DND-41 (cell line): ENCODE measurements around the gene SLC8A3.

Experiments
- EZH2 ChIP-seq: IDR thresholded peaks from 3 replicates; pipeline ENCODE4 v1.6.1; 2012; ENCODE audit warnings: borderline replicate concordance, low read depth, mild to moderate bottlenecking, moderate library complexity, low read length, inconsistent platforms; ENCODE audit not compliant: severe bottlenecking
- TF ChIP-seq, protein P1 (sequence below): IDR thresholded peaks from 2 replicates; pipeline ENCODE4 v1.5.1; 2012; ENCODE audit warnings: borderline replicate concordance, low read length, moderate library complexity, mild to moderate bottlenecking; ENCODE audit not compliant: poor library complexity, severe bottlenecking; ENCODE audit errors: extremely low read depth

DNA sequence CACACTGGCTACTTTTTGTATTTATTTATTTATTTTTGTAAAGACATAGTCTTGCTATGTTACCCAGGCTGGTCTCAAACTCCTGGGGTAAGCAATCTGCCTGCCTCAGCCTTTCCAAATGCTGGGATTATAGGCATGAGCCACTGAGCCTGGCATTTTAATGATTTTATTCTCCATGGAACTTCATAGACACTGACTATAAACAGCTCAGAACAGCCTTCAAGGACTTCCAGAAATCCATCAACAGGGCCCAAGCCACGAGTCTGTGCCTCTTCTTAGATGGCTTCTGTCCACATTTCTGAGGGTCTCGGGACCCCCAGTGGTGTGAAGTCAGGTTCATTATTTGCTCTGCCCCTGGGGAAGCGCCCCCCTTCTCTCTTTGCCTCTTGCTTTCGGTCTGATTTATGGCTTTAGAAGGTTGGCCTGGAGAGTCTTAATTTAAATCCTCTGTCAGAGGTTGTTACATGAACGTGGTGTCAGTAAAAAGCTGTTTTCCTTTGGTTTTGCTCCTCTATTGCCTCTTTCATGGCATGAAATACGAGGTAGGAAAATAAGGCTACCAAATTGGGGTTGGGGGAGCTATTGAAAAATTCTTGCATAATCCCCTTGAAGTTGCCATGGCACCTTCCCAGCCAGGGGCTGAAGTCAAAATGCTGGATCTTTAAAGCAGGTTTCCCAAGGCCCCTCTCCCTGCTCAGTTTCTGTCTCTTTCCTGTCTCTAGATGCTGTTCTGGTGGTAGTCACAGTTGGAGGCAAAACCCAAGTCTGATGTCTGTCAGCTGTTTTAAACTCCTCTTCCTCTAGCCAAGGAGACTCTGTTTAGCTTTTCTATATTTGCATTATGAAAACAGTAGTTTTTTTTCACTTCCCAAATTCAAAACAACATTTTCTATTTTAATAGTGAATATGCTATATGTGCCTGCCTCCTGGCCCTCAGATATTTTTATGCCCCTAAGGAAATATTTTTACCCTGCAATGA lies 180.2 kb downstream of the SLC8A3 start:
- TF ChIP-seq, protein P1, sequence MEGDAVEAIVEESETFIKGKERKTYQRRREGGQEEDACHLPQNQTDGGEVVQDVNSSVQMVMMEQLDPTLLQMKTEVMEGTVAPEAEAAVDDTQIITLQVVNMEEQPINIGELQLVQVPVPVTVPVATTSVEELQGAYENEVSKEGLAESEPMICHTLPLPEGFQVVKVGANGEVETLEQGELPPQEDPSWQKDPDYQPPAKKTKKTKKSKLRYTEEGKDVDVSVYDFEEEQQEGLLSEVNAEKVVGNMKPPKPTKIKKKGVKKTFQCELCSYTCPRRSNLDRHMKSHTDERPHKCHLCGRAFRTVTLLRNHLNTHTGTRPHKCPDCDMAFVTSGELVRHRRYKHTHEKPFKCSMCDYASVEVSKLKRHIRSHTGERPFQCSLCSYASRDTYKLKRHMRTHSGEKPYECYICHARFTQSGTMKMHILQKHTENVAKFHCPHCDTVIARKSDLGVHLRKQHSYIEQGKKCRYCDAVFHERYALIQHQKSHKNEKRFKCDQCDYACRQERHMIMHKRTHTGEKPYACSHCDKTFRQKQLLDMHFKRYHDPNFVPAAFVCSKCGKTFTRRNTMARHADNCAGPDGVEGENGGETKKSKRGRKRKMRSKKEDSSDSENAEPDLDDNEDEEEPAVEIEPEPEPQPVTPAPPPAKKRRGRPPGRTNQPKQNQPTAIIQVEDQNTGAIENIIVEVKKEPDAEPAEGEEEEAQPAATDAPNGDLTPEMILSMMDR: no peak
- TF ChIP-seq EZH2: no peak
